SK-N-SH (cell line): Measurements from ENCODE around the gene SF3A1. TPM values are rescaled to one million over a fixed set of nuclear protein-coding genes. Genes with fewer than 3 reads are reported as not detected.

ENCODE experiments used
- CTCF ChIA-PET: fragments of 300-600, 350-600 bp; formaldehyde crosslinking; extraction: SDS; loops from one replicate; lab custom pipeline; 2021; lab: Yijun Ruan, JAX
- POLR2A ChIA-PET: fragments of 350-600 bp; sonication (Branson Sonifier 250); formaldehyde crosslinking; extraction: SDS; loops from one replicate; lab custom pipeline; 2020; ENCODE audit warnings: antibody characterized with exemption, inconsistent platforms; lab: Yijun Ruan, JAX
- DNase-seq: peaks from one replicate; pipeline ENCODE4 v3.0.0; 2012
- H2AFZ ChIP-seq: fragments of 200-600 bp; sonication (generic); 2 replicates; pipeline ENCODE4 v1.8.1; 2016; ENCODE audit warnings: antibody characterized with exemption, mild to moderate bottlenecking, low read depth
- H3F3A ChIP-seq: fragments of 200-600 bp; sonication (generic); replicated peaks from 2 replicates; pipeline ENCODE3; 2016; ENCODE audit warnings: antibody characterized with exemption, mild to moderate bottlenecking; ENCODE audit not compliant: insufficient read depth
- H3K27ac ChIP-seq, 2 experiments: fragments of 200-500 bp in 1 of 2; fragments of 200-600 bp in 1 of 2; sonication (Bioruptor generic) in 1 of 2; sonication (generic), shearing (Covaris generic) in 1 of 2; 2 replicates each; pipeline versions ENCODE4 v1.5.1 to v1.6.1; 2014 to 2016; ENCODE audit warnings: low read depth in 2 of 2, inconsistent platforms in 1 of 2, low read length in 1 of 2, mild to moderate bottlenecking in 1 of 2, mixed read lengths in 1 of 2
- H3K27me3 ChIP-seq: fragments of 200-600 bp; sonication (generic), shearing (Covaris generic); 2 replicates; pipeline ENCODE4 v1.6.1; 2016; ENCODE audit warnings: mixed run types; ENCODE audit not compliant: insufficient read depth
- H3K36me3 ChIP-seq, 2 experiments: fragments of 200-500 bp in 1 of 2; fragments of 200-600 bp in 1 of 2; sonication (Bioruptor generic) in 1 of 2; sonication (generic) in 1 of 2; replicated peaks in 1 of 2; 2 replicates each; pipeline versions ENCODE3 to v1.5.1; 2014 to 2016; ENCODE audit warnings: low read length in 1 of 2, mild to moderate bottlenecking in 1 of 2; ENCODE audit not compliant: insufficient read depth in 2 of 2, control insufficient read depth in 1 of 2
- H3K4me1 ChIP-seq, 2 experiments: fragments of 200-500 bp in 1 of 2; fragments of 200-600 bp in 1 of 2; sonication (Bioruptor generic) in 1 of 2; sonication (generic), shearing (Covaris generic) in 1 of 2; 2 replicates each; pipeline versions ENCODE4 v1.5.1 to v1.6.1; 2014 to 2016; ENCODE audit warnings: low read depth in 1 of 2, low read length in 1 of 2, mixed run types in 1 of 2; ENCODE audit not compliant: insufficient read depth in 2 of 2, control insufficient read depth in 1 of 2
- H3K4me2 ChIP-seq: fragments of 200-600 bp; sonication (generic), shearing (Covaris generic); 2 replicates; pipeline ENCODE4 v1.6.1; 2017; ENCODE audit warnings: mixed run types
- H3K4me3 ChIP-seq, 2 experiments: fragments of 200-500 bp in 1 of 2; fragments of 200-600 bp in 1 of 2; sonication (Bioruptor generic) in 1 of 2; sonication (generic), shearing (Covaris generic) in 1 of 2; 2 replicates each; pipeline versions ENCODE4 v1.5.1 to v1.8.1; 2014 to 2016; ENCODE audit warnings: low read depth in 2 of 2, inconsistent platforms in 1 of 2, low read length in 1 of 2, mild to moderate bottlenecking in 1 of 2, mixed read lengths in 1 of 2, moderate library complexity in 1 of 2
- H3K79me2 ChIP-seq: fragments of 200-600 bp; sonication (generic); 2 replicates; pipeline ENCODE4 v1.8.1; 2017; ENCODE audit warnings: mild to moderate bottlenecking; ENCODE audit not compliant: insufficient read depth
- H3K9ac ChIP-seq: fragments of 200-600 bp; sonication (generic); 2 replicates; pipeline ENCODE4 v1.6.1; 2017; ENCODE audit warnings: mixed run types
- H3K9me2 ChIP-seq: fragments of 200-600 bp; sonication (generic); 2 replicates; pipeline ENCODE4 v1.6.1; 2017; ENCODE audit warnings: mixed run types
- H3K9me3 ChIP-seq: fragments of 200-600 bp; sonication (generic); 2 replicates; pipeline ENCODE4 v1.6.1; 2017; ENCODE audit warnings: mixed run types, mild to moderate bottlenecking, moderate library complexity
- H4K20me1 ChIP-seq: fragments of 200-600 bp; sonication (generic); 2 replicates; pipeline ENCODE4 v1.6.1; 2017; ENCODE audit warnings: mild to moderate bottlenecking, mixed run types; ENCODE audit not compliant: insufficient read depth
- FOSL2 ChIP-seq: IDR thresholded peaks from 2 replicates; pipeline ENCODE4 v1.4.0; 2012; ENCODE audit warnings: low read depth, mild to moderate bottlenecking, moderate library complexity, borderline replicate concordance
- FOXJ3 ChIP-seq: sonication (generic); formaldehyde crosslinking; IDR thresholded peaks from 2 replicates; pipeline ENCODE4 v1.5.1; 2020; ENCODE audit warnings: mild to moderate bottlenecking, missing genetic modification reagents
- NRF1 ChIP-seq: IDR thresholded peaks from 2 replicates; pipeline ENCODE4 v1.6.1; 2012; ENCODE audit warnings: low read depth, mild to moderate bottlenecking, low read length
- POLR2AphosphoS5 ChIP-seq: IDR thresholded peaks from 2 replicates; pipeline ENCODE4 v1.6.1; 2012; ENCODE audit warnings: low read depth, low read length
- RCOR1 ChIP-seq: fragments of 150-350 bp; IDR thresholded peaks from 2 replicates; pipeline ENCODE4 v1.6.1; 2017; ENCODE audit warnings: antibody characterized with exemption, low read length
- RXRA ChIP-seq: IDR thresholded peaks from 2 replicates; pipeline ENCODE4 v1.4.0; 2012; ENCODE audit warnings: low read depth, mild to moderate bottlenecking, borderline replicate concordance
- SIN3A ChIP-seq: IDR thresholded peaks from 2 replicates; pipeline ENCODE4 v1.6.1; 2012; ENCODE audit warnings: low read depth, mild to moderate bottlenecking, low read length, moderate library complexity, borderline replicate concordance
- SMC3 ChIP-seq: IDR thresholded peaks from 2 replicates; pipeline ENCODE4 v1.6.1; 2012; ENCODE audit warnings: low read depth, low read length, improper control_type of control experiment
- WGBS: methylation state at CpG from one replicate; pipeline ENCODE4 v1.1.6; 2017; ENCODE audit warnings: low lambda C conversion rate; 5-methylcytosine and 5-hydroxymethylcytosine counted together
- polyA plus RNA-seq, 3 experiments: library from polyadenylated mRNA; depleted of rRNA; stranded (reverse); fragments of >200 nt; gene quantifications; 2 replicates each; pipeline ENCODE4 v1.2.3, GENCODE V29; 2012
- TF ChIP-seq, protein P1 (sequence below): fragments of 200-600 bp; sonication (generic); IDR thresholded peaks from 2 replicates; pipeline ENCODE4 v1.6.1; 2017; ENCODE audit warnings: antibody characterized with exemption, mild to moderate bottlenecking, moderate library complexity
- TF ChIP-seq, protein P2 (sequence below): IDR thresholded peaks from 2 replicates; pipeline ENCODE4 v1.6.1; 2012; ENCODE audit warnings: mild to moderate bottlenecking, low read depth, low read length, moderate library complexity
- TF ChIP-seq, protein P3 (sequence below): fragments of 150-350 bp; IDR thresholded peaks from 2 replicates; pipeline ENCODE4 v1.6.1; 2016; ENCODE audit warnings: mild to moderate bottlenecking, low read depth, low read length
- TF ChIP-seq, protein P4 (sequence below): IDR thresholded peaks from 2 replicates; pipeline ENCODE4 v1.4.0; 2012; ENCODE audit warnings: low read depth
- TF ChIP-seq, protein P5 (sequence below): fragments of 150-350 bp; IDR thresholded peaks from 2 replicates; pipeline ENCODE4 v1.6.1; 2017; ENCODE audit warnings: antibody characterized with exemption, low read length, low read depth, borderline replicate concordance

SF3A1 gene
- polyA plus RNA-seq, 1 of the 3 experiments (the other 2 are of a cell fraction) = 75.2 TPM

DNA sequence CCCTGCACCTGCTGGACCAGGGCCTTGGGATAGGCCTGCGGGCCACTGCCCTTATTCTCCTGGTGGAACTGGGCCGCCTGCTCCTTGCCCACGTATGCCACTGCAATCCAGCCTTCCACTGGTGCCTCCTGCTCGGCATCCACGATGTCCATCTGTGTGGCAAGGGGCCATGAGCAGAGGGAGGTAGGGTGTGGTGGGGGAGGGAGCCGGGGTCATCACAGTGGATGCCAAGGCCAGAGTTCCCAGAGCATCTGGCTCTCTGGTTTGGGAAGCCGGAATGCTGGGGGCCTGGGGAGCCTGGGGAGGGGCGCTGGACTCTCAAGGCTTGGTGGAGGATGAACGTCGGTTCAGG is 29.9 kb upstream of the SF3A1 start:
- Histone ChIP-seq H3K27ac (peak overlapping the region in 1 of 2 experiments; percentile 76; a peak in 2 of 4 replicates), H3K27me3 (no peaks in the 10 kb centered on the region), H3K9me2 (no peaks in the 10 kb centered on the region), H3K79me2 (peaks cover 14% of the 10 kb centered on the region), H3K36me3 (peaks cover 0 to 17% of the 10 kb centered on the region in 2 experiments), H3K9me3 (no peaks in the 10 kb centered on the region), H3K4me1 (peaks cover 4 to 12% of the 10 kb centered on the region in 2 experiments; a peak in 3 of 4 replicates), H4K20me1 (no peaks in the 10 kb centered on the region), H3F3A (no peaks in the 10 kb centered on the region), H3K9ac (peak overlapping the region; percentile 60), H2AFZ (peak overlapping the region; percentile 83; the same call in 1 of the 2 replicates), H3K4me2 (peak overlapping the region; percentile 94), H3K4me3 (peak overlapping the region; percentile 61 to 82)
- CTCF ChIA-PET = interaction anchor here (0.6 to 15.4 kb wide), 23 partner anchors 10 to 366 kb away, joined by 3 to 228 read pairs (median 4); partner anchors contain the start of genes CASTOR1 and SEC14L2
- 7% methylated on average over 3 of the region's 10 CpGs for WGBS
- TF ChIP-seq, protein P1, sequence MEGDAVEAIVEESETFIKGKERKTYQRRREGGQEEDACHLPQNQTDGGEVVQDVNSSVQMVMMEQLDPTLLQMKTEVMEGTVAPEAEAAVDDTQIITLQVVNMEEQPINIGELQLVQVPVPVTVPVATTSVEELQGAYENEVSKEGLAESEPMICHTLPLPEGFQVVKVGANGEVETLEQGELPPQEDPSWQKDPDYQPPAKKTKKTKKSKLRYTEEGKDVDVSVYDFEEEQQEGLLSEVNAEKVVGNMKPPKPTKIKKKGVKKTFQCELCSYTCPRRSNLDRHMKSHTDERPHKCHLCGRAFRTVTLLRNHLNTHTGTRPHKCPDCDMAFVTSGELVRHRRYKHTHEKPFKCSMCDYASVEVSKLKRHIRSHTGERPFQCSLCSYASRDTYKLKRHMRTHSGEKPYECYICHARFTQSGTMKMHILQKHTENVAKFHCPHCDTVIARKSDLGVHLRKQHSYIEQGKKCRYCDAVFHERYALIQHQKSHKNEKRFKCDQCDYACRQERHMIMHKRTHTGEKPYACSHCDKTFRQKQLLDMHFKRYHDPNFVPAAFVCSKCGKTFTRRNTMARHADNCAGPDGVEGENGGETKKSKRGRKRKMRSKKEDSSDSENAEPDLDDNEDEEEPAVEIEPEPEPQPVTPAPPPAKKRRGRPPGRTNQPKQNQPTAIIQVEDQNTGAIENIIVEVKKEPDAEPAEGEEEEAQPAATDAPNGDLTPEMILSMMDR = peak; percentile 17
- no peak for TF ChIP-seq NRF1
- TF ChIP-seq, protein P2, sequence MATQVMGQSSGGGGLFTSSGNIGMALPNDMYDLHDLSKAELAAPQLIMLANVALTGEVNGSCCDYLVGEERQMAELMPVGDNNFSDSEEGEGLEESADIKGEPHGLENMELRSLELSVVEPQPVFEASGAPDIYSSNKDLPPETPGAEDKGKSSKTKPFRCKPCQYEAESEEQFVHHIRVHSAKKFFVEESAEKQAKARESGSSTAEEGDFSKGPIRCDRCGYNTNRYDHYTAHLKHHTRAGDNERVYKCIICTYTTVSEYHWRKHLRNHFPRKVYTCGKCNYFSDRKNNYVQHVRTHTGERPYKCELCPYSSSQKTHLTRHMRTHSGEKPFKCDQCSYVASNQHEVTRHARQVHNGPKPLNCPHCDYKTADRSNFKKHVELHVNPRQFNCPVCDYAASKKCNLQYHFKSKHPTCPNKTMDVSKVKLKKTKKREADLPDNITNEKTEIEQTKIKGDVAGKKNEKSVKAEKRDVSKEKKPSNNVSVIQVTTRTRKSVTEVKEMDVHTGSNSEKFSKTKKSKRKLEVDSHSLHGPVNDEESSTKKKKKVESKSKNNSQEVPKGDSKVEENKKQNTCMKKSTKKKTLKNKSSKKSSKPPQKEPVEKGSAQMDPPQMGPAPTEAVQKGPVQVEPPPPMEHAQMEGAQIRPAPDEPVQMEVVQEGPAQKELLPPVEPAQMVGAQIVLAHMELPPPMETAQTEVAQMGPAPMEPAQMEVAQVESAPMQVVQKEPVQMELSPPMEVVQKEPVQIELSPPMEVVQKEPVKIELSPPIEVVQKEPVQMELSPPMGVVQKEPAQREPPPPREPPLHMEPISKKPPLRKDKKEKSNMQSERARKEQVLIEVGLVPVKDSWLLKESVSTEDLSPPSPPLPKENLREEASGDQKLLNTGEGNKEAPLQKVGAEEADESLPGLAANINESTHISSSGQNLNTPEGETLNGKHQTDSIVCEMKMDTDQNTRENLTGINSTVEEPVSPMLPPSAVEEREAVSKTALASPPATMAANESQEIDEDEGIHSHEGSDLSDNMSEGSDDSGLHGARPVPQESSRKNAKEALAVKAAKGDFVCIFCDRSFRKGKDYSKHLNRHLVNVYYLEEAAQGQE = no peak
- POLR2A ChIA-PET = interaction anchor here (0.9 to 1.4 kb wide), 3 partner anchors 12 to 97 kb away, joined by 5 to 10 read pairs (median 6); partner anchors contain the start of genes CASTOR1, CCDC157 and SF3A1
- DNase-seq = no peak

DNA sequence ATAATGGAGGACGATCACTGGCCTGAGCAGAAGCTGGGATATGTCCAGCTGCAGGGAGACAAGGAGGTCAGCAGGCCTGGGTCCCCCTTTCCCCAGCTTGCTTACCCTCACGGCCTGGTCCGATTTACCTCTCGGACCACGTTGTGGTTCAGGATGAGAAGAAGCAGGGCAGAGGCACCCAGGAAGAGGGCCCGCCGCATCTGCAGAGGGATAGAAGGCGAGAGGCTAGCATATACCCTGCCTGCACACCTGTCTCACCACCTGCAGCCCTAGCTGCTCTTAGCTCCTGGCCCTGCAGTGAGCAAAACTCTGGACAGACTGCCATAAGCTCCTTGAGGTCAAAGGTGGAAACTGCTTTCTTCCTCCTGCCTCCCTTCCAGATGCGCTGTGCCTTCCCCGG is 29.2 kb upstream of the SF3A1 start:
- Histone ChIP-seq H3K9ac (peak overlapping the region; percentile 60), H3K27ac (no peak overlapping the region), H3K27me3 (no peaks in the 10 kb centered on the region), H2AFZ (no peak overlapping the region), H3K4me3 (peak overlapping the region; percentile 61 to 82; a peak in 3 of 4 replicates), H3K4me1 (peaks cover 4 to 12% of the 10 kb centered on the region in 2 experiments; a peak in 3 of 4 replicates), H3F3A (no peaks in the 10 kb centered on the region), H3K9me2 (no peaks in the 10 kb centered on the region), H3K36me3 (peaks cover 0 to 23% of the 10 kb centered on the region in 2 experiments), H3K4me2 (peak overlapping the region; percentile 94), H3K9me3 (no peaks in the 10 kb centered on the region), H3K79me2 (peaks cover 14% of the 10 kb centered on the region), H4K20me1 (no peaks in the 10 kb centered on the region)
- ChIA-PET POLR2A (interaction anchor here (0.8 to 1.4 kb wide), 3 partner anchors 11 to 95 kb away, joined by 3 to 6 read pairs (median 5); partner anchors contain the start of genes CCDC157 and SF3A1), CTCF (interaction anchor here (0.7 to 15.4 kb wide), 9 partner anchors 11 to 265 kb away, joined by 3 to 228 read pairs (median 9); partner anchors contain the start of genes CASTOR1 and SEC14L2)
- WGBS = 98% methylated on average over 8 of the region's 10 CpGs
- TF ChIP-seq POLR2AphosphoS5 (no peak), RXRA (no peak), SIN3A (no peak), SMC3 (no peak), FOXJ3 (CRISPR knock-in tag) (no peak), RCOR1 (no peak), FOSL2 (no peak)
- TF ChIP-seq, protein P3, sequence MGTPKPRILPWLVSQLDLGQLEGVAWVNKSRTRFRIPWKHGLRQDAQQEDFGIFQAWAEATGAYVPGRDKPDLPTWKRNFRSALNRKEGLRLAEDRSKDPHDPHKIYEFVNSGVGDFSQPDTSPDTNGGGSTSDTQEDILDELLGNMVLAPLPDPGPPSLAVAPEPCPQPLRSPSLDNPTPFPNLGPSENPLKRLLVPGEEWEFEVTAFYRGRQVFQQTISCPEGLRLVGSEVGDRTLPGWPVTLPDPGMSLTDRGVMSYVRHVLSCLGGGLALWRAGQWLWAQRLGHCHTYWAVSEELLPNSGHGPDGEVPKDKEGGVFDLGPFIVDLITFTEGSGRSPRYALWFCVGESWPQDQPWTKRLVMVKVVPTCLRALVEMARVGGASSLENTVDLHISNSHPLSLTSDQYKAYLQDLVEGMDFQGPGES = no peak
- TF ChIP-seq, protein P4, sequence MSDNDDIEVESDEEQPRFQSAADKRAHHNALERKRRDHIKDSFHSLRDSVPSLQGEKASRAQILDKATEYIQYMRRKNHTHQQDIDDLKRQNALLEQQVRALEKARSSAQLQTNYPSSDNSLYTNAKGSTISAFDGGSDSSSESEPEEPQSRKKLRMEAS = no peak
- TF ChIP-seq, protein P5, sequence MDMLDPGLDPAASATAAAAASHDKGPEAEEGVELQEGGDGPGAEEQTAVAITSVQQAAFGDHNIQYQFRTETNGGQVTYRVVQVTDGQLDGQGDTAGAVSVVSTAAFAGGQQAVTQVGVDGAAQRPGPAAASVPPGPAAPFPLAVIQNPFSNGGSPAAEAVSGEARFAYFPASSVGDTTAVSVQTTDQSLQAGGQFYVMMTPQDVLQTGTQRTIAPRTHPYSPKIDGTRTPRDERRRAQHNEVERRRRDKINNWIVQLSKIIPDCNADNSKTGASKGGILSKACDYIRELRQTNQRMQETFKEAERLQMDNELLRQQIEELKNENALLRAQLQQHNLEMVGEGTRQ = no peak
- DNase-seq = no peak
